Osteocyte (in vitro differentiated cells): ENCODE measurements around the gene MAX. TPM values are rescaled to one million over a fixed set of nuclear protein-coding genes. Genes with fewer than 3 reads are reported as not detected.

Experiments used
- DNase-seq: peaks from one replicate; pipeline ENCODE4 v3.0.0; 2021; ENCODE audit warnings: mixed read lengths; ENCODE audit not compliant: unreplicated experiment; ENCODE audit errors: extremely low spot score
- H3K27ac Mint-ChIP-seq: one replicate; pipeline ENCODE4 v1.8.0; 2021; ENCODE audit warnings: mild to moderate bottlenecking, mixed read lengths; ENCODE audit not compliant: unreplicated experiment
- H3K27me3 Mint-ChIP-seq: one replicate; pipeline ENCODE4 v1.8.0; 2021; ENCODE audit warnings: mixed read lengths; ENCODE audit not compliant: unreplicated experiment
- H3K36me3 Mint-ChIP-seq: one replicate; pipeline ENCODE4 v1.8.0; 2021; ENCODE audit warnings: mixed read lengths; ENCODE audit not compliant: unreplicated experiment
- H3K4me1 Mint-ChIP-seq: one replicate; pipeline ENCODE4 v1.8.0; 2021; ENCODE audit warnings: mixed read lengths; ENCODE audit not compliant: unreplicated experiment
- H3K4me3 Mint-ChIP-seq: one replicate; pipeline ENCODE4 v1.8.0; 2021; ENCODE audit warnings: mild to moderate bottlenecking, moderate library complexity, mixed read lengths; ENCODE audit not compliant: unreplicated experiment
- H3K9me3 Mint-ChIP-seq: one replicate; pipeline ENCODE4 v1.8.0; 2021; ENCODE audit warnings: mixed read lengths; ENCODE audit not compliant: unreplicated experiment
- total RNA-seq: library from RNA; stranded (reverse); gene quantifications from 2 replicates; pipeline ENCODE4 v1.2.1, GENCODE V29; 2021
- TF ChIP-seq, protein P1 (sequence below): fragments of 200-600 bp; sonication (generic); IDR thresholded peaks from 2 replicates; pipeline ENCODE4 v1.5.0; 2021; ENCODE audit warnings: antibody characterized with exemption, mild to moderate bottlenecking, moderate library complexity

The MAX gene
- total RNA-seq, 1 donor from 2014 or later, result 120 TPM

DNA sequence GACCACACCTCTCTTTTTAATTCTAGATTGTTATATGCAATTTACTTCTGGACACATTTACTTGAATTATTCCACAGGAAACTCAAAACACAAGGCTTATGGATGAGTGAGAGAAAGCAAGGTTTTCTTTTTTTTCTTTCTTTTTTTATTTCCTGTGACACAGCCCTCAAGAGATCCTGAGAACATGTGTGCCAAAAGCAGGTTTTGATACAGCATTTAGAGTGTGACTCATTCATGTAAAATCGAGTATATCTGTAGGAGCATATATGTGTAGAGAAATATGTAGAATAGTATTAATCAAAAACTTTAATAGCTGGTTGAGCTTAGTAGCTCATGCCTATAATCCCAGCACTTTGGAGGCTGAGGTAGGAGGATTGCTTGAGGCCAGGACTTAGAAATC lies 4.4 kb upstream of the MAX start:
- no peak overlapping the region for H3K27ac Mint-ChIP-seq

DNA sequence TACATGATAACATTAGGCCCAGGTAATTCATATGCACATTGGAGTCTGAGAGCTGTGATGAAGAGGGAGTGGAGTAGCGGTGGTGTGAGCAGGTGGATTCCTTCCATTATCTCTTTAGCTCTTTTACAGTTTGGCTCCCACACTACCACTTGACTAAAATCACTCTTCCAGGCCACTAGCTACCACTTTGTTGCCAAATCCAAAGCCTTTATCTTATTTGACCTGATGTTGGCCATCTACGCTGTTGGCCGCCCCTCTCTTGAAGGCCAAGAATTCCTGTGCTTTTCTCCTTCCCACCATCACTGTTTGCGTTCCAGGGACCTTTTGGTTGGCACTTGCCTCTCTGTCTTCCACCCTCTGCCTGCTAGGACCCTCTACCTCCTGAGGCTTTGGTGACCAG lies 4.0 kb upstream of the MAX start:
- no peak for DNase-seq
- H3K27me3 Mint-ChIP-seq, result peaks cover 8% of the 10 kb centered on the region
- H3K27ac Mint-ChIP-seq, result no peak overlapping the region
- peaks cover 3% of the 10 kb centered on the region for H3K4me1 Mint-ChIP-seq
- no peaks in the 10 kb centered on the region for H3K36me3 Mint-ChIP-seq
- no peaks in the 10 kb centered on the region for H3K9me3 Mint-ChIP-seq
- no peak overlapping the region for H3K4me3 Mint-ChIP-seq
- TF ChIP-seq, protein P1, sequence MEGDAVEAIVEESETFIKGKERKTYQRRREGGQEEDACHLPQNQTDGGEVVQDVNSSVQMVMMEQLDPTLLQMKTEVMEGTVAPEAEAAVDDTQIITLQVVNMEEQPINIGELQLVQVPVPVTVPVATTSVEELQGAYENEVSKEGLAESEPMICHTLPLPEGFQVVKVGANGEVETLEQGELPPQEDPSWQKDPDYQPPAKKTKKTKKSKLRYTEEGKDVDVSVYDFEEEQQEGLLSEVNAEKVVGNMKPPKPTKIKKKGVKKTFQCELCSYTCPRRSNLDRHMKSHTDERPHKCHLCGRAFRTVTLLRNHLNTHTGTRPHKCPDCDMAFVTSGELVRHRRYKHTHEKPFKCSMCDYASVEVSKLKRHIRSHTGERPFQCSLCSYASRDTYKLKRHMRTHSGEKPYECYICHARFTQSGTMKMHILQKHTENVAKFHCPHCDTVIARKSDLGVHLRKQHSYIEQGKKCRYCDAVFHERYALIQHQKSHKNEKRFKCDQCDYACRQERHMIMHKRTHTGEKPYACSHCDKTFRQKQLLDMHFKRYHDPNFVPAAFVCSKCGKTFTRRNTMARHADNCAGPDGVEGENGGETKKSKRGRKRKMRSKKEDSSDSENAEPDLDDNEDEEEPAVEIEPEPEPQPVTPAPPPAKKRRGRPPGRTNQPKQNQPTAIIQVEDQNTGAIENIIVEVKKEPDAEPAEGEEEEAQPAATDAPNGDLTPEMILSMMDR, result no peak

More for the DNA sequence above, 4.4 kb upstream of the MAX start:
- DNase-seq, result no peak
- peaks cover 3% of the 10 kb centered on the region for H3K4me1 Mint-ChIP-seq
- no peaks in the 10 kb centered on the region for H3K36me3 Mint-ChIP-seq
- H3K9me3 Mint-ChIP-seq, result no peaks in the 10 kb centered on the region
- TF ChIP-seq, protein P1, result no peak
- no peak overlapping the region for H3K4me3 Mint-ChIP-seq
- H3K27me3 Mint-ChIP-seq, result peaks cover 11% of the 10 kb centered on the region

DNA sequence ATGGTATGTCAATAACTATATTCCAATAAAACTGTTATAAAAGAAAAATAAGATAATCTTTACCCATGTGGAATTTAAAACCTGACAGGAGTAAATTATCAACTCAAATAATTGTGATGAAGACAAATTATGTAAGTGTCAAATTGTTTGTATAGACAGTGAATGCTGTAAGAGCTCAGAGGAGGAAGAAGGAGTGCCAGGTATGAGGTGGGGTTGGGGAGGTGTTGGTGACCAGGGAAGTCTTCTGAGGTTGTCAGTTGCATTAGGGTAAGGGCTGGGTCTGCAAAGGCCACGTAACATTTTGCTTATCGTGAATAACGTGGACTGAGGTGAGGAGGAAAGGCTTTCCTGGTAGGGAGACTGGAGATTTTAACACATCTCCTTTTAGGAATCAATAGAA lies 2.5 kb upstream of the MAX start:
- peaks cover 15% of the 10 kb centered on the region for H3K4me1 Mint-ChIP-seq
- TF ChIP-seq, protein P1, result no peak
- H3K9me3 Mint-ChIP-seq, result no peaks in the 10 kb centered on the region
- no peak overlapping the region for H3K4me3 Mint-ChIP-seq
- H3K36me3 Mint-ChIP-seq, result peaks cover 3% of the 10 kb centered on the region
- H3K27me3 Mint-ChIP-seq, result no peaks in the 10 kb centered on the region
- no peak for DNase-seq
- H3K27ac Mint-ChIP-seq, result no peak overlapping the region

DNA sequence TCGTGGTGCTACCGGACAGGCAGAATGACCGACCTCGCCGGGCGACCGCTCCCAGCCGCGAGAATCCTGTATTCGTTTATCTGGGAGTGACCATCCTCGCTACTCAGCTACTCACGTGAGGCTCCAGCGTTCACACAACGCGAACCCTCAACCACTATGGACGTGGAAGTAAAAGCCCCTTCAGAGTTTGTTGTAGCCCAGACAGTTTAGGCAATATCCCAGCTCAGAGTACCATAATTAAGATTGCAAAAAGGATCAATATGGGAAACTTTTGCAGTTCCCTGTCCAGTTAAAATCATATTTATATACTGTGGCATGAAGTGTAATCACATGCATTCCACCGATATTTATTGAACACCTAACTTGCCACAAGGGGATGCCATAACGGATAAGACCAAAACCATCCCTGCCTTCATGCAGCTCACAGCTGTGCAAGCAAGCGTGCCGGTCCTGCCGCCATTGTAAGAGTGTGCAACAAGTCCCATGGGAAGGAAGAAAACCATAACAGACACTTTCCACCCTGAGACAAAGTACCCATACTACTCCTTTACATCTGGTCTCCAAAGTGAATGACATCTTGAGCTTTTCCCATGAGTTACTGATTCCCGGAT lies 938 bp upstream of the MAX start:
- DNase-seq, result no peak
- Mint-ChIP-seq H3K4me3 (peak overlapping the region; percentile 86), H3K4me1 (peaks cover 28% of the 10 kb centered on the region), H3K9me3 (no peaks in the 10 kb centered on the region), H3K27me3 (no peaks in the 10 kb centered on the region), H3K36me3 (peaks cover 3% of the 10 kb centered on the region), H3K27ac (peak overlapping the region; percentile 88)
- TF ChIP-seq, protein P1, result peak; percentile 21

DNA sequence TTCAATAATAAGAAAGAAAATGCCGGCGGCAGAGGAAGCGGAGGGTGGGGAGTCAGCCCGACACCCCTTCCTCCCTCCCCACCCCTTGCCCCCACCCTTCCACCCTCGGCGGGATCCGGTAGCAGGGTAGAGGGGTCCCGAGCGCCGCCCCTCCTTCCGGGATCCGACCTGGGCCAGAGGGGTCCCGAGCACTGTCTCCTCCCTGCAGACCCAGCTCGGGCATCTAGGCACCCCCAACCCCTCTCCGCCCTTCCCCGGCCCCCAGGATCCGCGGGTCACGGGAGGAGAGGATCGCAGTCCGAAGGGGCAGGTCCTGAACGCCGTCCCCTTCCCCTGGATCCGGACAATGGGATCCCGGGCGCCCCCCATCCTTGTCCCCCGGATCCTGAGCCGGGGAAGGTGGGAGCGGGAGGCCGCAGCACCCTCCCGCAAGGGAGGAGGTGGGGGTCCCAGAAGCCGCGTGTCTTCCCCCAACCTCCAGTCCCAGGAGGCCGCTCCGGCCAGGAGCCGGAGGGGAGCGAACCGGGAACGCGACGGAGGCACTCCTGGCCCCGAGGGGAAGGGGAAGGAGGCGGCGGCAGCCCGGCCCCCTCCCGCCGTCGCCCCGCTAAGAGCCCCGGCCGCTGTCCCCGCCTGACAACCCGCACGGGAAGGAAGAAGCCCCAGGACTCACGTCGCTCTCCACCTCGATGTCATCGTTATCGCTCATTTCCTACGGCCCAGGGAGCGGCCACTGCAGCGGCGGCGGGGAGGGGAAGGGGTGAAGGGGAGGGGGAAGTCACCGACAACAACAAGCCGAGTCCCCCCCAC lies 481 bp downstream of the MAX start:
- peaks cover 35% of the 10 kb centered on the region for H3K4me1 Mint-ChIP-seq
- no peaks in the 10 kb centered on the region for H3K27me3 Mint-ChIP-seq
- no peaks in the 10 kb centered on the region for H3K9me3 Mint-ChIP-seq
- DNase-seq, result no peak
- H3K36me3 Mint-ChIP-seq, result peaks cover 6% of the 10 kb centered on the region
- peak overlapping the region; percentile 86 for H3K27ac Mint-ChIP-seq
- peak overlapping the region; percentile 86 for H3K4me3 Mint-ChIP-seq
- TF ChIP-seq, protein P1, result no peak
